HG02981 (cell line): ENCODE results near the gene MACROD2.
"Not testable (repeated sequence)": the region's sequence is repeated elsewhere in the genome, so short reads cannot be mapped to it uniquely, and the experiment has no call there.

ENCODE experiments used
- ATAC-seq: cut with Tn5 transposase; IDR thresholded peaks from one replicate; pipeline ENCODE4 v1.9.1; 2021; ENCODE audit warnings: mild to moderate bottlenecking, moderate library complexity; ENCODE audit not compliant: unreplicated experiment

Gene MACROD2

GRCh38 chr20:14189794-14190402 lies 194.6 kb downstream of the MACROD2 start:
- no peak for ATAC-seq

GRCh38 chr20:14191559-14191958 lies 196.2 kb downstream of the MACROD2 start:
- no peak for ATAC-seq

GRCh38 chr20:14193443-14193842 lies 198.1 kb downstream of the MACROD2 start:
- ATAC-seq = no peak

- no peak for ATAC-seq
Observed at GRCh38 chr20:14193885-14194284, 198.6 kb downstream of the MACROD2 start.

- no peak for ATAC-seq
Observed at GRCh38 chr20:14197097-14197496, 201.8 kb downstream of the MACROD2 start.

GRCh38 chr20:14198416-14198815 lies 203.1 kb downstream of the MACROD2 start:
- ATAC-seq = no peak

- ATAC-seq = no peak
Observed at GRCh38 chr20:14199111-14199510, 203.8 kb downstream of the MACROD2 start.

- ATAC-seq = no peak
Observed at GRCh38 chr20:14203657-14204056, 208.3 kb downstream of the MACROD2 start.

- ATAC-seq = no peak
Observed at GRCh38 chr20:14207591-14207990, 212.3 kb downstream of the MACROD2 start.

GRCh38 chr20:14208956-14209355 lies 213.6 kb downstream of the MACROD2 start:
- no peak for ATAC-seq

- ATAC-seq = no peak
Observed at GRCh38 chr20:14210146-14210545, 214.8 kb downstream of the MACROD2 start.

GRCh38 chr20:14214046-14214445 lies 218.7 kb downstream of the MACROD2 start:
- ATAC-seq = no peak

GRCh38 chr20:14215880-14216279 lies 220.6 kb downstream of the MACROD2 start:
- not testable (repeated sequence) for ATAC-seq

- no peak for ATAC-seq
Observed at GRCh38 chr20:14219801-14220461, 224.6 kb downstream of the MACROD2 start.

GRCh38 chr20:14220986-14221385 lies 225.7 kb downstream of the MACROD2 start:
- no peak for ATAC-seq

GRCh38 chr20:14223806-14224205 lies 228.5 kb downstream of the MACROD2 start:
- ATAC-seq = no peak

GRCh38 chr20:14226051-14227049 lies 231.0 kb downstream of the MACROD2 start:
- ATAC-seq = not testable (repeated sequence)

GRCh38 chr20:14232650-14233049 lies 237.3 kb downstream of the MACROD2 start:
- no peak for ATAC-seq

- no peak for ATAC-seq
Observed at GRCh38 chr20:14234666-14235295, 239.5 kb downstream of the MACROD2 start.

- ATAC-seq = no peak
Observed at GRCh38 chr20:14235355-14235754, 240.0 kb downstream of the MACROD2 start.

GRCh38 chr20:14245368-14245970 lies 250.2 kb downstream of the MACROD2 start:
- ATAC-seq = no peak
